MM.1S (cell line): Measurements from ENCODE around the gene GRK3.

Experiments used
- EZH2 ChIP-seq: fragments of 300-600 bp; sonication (generic); optimal IDR thresholded peaks from 2 replicates; pipeline ENCODE3; 2017; ENCODE audit warnings: low read depth, mild to moderate bottlenecking, antibody characterized with exemption, low read length, mixed read lengths
- EZH2phosphoT487 ChIP-seq: fragments of 300-600 bp; sonication (generic); IDR thresholded peaks from 2 replicates; pipeline ENCODE4 v1.6.1; 2018; ENCODE audit warnings: antibody characterized with exemption, low read length
- TF ChIP-seq, protein P1 (sequence below): fragments of 300-600 bp; sonication (generic); IDR thresholded peaks from 2 replicates; pipeline ENCODE4 v1.5.1; 2016; ENCODE audit warnings: antibody characterized with exemption, low read length, mixed read lengths

DNA sequence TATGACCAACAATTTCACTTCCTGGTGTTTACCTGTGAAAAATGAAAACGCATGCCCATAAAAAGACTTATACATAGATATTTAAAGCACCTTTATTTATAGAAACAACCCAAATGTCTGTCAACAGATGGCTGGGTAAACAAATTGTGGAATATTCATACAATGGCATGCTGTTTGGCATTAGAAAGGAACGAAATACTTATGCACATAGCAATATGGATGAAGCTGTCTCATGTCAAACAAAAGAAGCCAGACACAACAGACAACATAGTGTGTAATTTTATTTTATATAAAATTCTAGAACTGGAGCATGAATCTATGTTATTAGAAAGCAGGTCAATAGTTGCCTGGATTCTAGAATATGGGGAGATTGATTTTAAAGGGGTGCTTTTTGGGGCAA lies 38.0 kb downstream of the GRK3 start:
- TF ChIP-seq, protein P1, sequence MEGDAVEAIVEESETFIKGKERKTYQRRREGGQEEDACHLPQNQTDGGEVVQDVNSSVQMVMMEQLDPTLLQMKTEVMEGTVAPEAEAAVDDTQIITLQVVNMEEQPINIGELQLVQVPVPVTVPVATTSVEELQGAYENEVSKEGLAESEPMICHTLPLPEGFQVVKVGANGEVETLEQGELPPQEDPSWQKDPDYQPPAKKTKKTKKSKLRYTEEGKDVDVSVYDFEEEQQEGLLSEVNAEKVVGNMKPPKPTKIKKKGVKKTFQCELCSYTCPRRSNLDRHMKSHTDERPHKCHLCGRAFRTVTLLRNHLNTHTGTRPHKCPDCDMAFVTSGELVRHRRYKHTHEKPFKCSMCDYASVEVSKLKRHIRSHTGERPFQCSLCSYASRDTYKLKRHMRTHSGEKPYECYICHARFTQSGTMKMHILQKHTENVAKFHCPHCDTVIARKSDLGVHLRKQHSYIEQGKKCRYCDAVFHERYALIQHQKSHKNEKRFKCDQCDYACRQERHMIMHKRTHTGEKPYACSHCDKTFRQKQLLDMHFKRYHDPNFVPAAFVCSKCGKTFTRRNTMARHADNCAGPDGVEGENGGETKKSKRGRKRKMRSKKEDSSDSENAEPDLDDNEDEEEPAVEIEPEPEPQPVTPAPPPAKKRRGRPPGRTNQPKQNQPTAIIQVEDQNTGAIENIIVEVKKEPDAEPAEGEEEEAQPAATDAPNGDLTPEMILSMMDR = no peak
- TF ChIP-seq EZH2 (no peak), EZH2phosphoT487 (no peak)
